Activated T-helper 1 cell treated with Interleukin-2 at 50 U/mL for 16 hours (primary cell): ENCODE data around the gene DNM3.

Experiments used
- DNase-seq: peaks from one replicate; pipeline ENCODE4 v3.0.0-alpha.2; 2020; ENCODE audit warnings: low read depth

DNM3 gene

DNA sequence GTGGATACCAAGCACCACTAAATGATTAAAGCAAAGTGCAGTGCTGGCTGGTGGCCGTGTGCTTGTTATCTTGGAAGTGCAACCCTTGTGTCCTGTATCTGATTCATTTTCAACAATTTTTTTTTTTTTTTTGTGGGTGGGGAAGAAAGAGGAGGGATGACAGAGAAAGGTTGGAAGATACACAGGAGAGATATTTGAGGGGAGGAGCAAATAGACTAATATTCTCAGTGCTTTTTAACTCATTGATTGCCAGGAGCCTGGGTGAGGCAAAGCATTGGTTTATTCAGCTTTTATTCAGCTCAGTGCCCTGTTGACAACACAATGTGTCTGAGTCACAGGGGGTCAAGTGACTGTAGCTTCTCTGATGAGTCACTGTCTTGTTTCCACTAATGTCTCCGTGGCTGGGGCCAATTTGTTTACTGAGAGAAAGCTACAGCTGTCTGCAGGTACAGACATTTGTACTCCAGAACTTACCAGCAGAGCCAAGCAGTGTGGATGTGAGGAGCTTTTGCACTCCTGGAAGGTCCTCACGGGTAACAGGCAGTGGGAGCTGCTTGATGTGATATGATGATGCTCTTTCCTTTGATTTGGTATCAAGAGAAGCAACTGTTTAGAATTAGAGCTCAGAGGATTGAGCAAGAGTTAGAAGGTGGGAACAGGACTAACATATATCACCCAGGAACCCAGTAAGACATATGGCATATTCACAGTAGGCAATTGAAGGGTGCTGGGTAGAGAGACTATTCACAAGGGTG lies 23.6 kb upstream of the DNM3 start:
- DNase-seq: no peak

DNA sequence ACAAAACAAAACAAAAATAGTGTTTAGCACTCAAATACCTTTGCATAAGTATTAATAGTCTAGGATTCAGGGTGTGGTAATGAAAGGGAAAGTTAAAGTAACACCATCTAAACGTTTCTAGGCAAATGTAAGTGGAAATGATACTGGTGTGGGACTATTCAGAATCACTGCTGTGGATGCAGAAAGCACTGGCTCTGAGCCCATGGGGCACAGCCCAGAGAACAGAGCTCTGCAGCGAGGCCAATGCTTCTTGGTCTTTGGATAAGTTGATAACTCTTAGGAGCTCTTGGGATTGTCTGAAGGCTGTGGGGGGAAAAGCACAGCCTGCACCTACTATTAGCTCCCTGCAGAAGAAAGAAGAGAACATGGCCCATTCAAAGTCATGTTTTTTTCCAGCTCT lies 21.4 kb upstream of the DNM3 start:
- no peak for DNase-seq

DNA sequence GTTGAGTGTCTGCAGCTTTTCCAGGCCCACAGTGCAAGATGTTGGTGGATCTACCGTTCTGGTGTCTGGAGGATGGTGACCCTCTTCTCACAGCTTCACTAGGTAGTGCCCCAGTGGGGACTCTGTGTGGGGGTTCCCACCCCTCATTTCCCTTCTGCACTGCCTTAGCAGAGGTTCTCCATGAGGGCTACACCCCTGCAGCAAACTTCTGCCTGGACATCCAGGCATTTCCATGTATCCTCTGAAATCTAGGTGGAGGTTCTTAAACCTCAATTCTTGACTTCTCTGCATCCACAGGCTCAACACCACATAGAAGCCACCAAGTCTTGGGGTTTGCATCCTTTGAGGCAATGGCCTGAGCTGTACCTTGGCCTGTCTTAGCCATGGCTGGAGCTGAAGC lies 14.3 kb upstream of the DNM3 start:
- DNase-seq: no peak

DNA sequence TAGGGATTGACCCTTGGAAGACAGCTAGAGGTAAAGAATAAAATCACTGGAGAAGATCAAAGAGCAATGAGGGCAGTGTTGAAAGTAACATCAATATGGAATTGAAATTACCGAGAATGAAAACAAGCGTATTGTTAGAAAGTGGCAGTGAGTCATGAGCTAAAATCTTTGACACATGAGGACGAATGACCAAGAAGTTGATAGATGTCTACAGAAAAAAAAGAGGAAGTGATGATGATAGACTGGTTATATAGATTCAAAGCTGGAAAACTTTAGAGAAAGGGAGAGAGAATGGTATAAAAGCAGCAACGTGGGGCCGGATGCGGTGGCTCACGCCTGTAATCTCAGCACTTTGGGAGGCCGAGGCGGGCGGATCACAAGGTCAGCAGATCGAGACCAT lies 12.5 kb upstream of the DNM3 start:
- DNase-seq: no peak

DNA sequence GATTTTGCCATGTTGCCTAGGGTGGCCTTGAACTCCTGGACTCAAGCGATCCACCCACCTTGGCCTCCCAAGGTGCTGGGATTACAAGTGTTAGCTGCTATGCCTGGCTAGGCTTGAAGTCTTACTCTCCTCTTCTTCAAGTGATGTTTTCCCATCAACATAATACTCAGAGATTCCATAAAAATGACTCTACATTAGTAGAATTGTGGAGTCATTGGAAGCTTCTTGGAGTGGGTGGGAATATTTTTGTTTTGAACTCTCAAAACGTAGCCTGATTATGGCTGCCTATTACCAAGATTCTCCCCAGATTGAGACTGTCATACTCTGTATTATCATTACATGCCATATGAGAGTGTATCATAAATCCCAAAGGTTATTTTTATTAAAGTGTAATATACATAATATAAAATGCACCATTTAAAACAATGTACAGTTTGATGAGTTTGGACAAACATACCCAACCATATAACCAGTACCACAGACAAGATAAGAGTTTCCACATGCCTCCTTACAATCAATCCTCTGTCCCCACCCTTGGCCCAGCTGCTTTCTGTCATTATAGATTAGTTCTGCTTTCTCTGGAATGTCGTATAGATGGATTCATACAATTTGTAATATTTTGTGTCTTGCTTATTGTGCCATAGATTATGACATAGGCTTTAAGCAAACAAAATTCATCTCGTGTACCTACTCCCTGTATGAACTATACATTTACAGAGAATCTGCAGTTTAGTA lies 8.0 kb upstream of the DNM3 start:
- no peak for DNase-seq

DNA sequence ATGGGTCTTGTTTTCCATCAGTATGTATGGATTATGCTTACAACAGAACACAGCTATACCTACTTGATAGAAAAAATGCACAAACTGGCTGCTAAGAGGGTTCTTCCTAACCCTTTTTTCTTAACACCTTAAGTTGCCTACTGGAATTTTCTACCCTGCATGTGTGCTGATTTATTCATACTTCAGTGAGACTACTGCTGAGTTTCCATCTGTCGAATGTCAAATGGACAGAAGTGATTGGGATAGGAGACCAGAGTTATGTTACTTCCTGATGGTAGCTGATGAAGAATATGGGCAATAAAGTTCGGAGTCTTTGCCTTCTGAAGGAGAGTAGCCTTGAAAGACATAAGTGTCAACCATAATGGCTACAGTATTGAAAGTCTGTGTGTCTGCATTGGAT lies 6.5 kb upstream of the DNM3 start:
- no peak for DNase-seq

DNA sequence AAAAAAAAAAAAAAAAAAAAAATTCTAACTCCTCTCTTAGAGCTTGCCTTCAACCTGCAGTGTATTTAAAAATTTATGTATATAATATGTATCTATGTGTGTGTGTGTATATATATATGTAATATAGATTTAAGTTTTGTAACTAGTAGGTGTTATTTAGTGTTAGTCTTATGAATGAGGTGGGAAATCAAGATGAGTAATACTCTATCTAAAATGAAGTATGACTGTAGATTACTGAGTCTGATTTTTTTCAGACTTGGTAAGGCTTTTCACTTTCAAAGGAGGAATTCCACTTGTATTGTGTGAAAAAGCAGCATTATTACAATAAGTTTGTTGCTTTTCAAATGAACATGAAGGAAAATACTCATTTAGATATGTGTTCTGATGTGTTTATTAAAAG lies 5.4 kb upstream of the DNM3 start:
- no peak for DNase-seq

DNA sequence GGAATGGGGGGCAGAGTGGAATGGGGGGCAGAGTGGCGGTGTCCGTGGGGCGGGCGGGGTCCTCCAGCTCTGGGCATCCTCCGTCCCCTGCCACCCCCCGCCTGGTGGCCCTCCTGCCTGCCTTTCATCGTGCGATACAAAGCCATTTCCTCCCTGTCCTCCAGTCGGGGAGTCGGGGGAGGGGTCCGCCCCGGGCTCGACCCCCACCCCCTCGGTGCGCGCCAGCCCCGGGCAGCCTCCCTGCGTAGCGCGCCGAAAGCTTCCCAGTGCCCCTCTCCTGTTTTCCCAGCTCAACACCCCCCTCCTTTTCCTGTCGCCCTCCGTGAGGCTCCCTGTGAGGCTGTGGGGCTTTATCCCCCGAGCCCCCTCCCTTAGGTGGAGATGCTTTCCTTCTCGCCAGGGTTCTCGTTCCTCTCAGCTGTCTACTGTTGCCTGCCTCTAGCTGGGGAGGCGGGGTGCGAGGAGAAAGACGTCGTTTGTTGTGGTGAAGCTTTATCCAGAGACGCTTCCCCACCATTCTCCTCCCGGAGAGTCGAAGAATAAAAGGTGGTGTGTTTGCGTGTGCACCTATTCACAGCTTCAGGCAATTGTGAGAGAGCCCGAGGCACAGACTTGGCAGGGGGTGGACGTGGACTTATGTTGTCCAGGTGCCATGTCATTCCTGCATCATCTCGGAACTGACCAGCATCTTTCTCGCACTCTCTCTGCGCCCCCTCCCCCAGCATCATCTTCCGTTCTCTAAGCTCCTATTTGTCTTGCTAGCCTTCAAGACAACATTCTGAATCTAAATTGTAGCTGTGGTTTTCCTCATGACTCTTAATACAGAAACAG lies 848 bp downstream of the DNM3 start:
- no peak for DNase-seq

DNA sequence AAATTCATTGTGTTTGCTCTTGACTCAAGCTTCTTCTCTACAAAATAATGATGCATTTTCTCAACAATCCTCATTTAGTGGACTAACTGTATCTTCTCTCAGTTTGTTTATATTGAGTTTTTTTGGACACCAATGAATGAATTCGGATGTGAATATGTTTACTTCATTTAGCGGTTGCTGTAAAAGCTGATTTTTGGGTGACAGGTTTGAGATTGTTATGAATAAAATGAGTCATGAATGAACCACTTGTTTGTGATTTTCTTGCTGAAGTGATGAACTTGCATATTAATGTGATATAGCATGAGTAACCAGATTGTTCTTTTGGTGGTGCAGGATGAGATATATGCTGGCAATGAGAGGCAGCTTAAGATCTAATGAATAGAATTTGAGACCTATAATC lies 3.1 kb downstream of the DNM3 start:
- DNase-seq: no peak

DNA sequence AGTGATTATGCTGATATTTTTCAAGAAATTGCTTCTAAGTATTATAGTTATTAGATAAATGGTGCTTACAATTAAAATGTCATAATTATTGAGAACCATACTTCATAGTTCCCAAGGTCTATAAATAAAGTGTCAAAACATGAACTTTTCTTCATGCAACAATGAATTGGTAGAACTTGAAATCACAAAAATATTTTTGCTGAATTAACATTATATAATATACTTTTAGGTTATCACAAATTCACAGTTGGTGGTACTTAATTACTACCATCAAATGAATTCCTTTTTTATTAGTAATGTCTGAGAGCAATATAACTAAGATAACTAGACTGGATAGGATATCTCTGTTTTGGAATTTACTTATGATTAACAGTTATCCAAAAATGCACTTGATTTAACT lies 4.7 kb downstream of the DNM3 start:
- no peak for DNase-seq

DNA sequence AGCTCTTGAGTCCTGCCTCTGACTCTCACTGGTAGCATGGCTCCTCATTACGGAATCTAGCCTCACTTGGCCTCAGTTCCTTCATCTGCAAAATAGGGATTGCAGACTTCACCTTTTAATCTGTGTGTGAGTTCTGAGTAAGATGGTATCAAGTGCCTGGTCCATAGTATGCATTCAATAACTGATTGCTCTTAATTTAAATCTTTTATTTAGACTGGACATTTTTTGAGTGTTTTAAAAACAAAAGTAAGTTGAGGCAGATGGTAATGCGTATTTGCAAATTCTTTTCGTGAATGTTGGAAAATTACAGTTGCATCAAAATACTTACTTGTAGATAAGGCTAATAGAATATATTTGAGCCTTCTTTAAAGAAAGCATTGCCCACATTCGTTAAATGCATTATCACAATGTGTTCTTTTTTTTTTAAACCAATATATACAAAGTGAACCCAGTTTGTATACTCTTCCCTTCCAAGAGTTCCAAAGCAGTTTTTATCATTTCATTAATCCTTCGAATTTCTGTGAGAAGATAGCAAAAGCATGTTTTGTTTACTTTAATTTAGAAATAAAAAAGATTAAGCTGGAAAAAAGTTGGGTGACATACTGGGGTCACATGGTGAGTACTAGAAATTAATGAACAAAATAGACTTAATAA lies 8.1 kb downstream of the DNM3 start:
- no peak for DNase-seq

DNA sequence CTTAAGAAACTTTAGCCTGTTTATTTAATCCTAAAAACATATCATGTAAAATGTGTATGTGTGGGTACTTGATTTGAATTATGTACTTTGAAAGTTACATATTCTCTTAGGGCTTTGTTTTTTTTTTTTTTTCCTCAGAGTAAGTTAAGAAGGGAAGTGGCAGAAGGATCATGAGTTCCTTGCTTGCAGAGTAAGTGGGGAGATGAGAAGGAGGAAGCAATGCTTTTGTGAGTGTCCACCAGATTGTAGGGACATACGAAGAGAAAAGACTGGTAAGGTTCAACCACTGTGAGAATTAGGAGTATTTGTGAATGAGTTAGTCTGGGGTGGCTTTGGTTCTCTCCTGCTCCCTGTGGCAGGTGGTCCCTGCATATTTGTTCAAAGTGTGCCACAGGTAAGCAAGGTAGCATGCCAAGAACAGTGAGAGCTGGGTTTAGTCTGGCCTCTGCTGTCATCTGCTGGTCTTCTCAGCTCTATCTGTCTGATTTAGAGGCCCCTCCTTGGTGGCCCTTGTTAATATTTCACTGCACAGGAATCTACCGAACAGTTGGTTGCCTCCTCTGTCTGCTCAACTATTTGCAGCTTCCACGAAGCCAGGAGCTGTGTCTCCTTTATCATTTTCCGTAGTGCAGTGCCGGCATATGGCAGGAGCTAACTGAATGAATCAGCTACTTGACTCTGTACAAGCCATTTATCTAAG lies 9.5 kb downstream of the DNM3 start:
- no peak for DNase-seq

DNA sequence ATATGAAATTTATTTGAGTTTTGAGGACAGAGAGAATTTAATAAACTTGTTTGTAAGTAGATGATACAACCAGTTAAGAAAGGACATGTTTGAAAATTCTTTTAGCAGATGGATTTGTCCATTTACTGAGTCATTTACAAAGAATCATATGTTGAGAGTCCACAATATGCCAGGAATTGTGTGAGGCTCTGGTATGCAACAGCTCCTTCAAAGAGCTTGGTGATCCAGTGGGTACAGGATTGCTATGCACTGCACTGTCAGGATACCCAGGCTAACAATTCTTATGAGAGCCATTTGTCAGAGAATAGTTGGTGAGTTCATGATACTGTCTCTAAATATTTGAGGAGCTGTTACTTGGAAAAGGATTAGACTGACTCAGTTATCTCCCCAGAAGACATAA lies 11.0 kb downstream of the DNM3 start:
- DNase-seq: no peak

DNA sequence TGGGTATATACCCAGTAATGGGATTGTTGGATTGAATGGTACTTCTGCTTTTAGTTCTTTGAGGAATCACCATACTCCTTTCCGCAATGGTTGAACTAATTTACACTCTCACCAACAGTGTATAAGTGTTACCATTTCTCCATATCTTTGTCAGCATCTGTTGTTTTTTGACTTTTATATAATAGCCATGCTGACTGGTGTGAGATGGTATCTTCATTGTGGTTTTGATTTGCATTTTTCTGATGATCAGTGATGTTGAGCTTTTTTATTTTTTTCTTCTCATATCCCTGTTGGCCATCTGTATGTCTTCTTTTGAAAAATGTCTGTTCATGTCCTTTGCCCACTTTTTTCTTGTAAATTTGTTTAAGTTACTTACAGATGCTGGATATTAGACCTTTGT lies 14.1 kb downstream of the DNM3 start:
- DNase-seq: no peak

DNA sequence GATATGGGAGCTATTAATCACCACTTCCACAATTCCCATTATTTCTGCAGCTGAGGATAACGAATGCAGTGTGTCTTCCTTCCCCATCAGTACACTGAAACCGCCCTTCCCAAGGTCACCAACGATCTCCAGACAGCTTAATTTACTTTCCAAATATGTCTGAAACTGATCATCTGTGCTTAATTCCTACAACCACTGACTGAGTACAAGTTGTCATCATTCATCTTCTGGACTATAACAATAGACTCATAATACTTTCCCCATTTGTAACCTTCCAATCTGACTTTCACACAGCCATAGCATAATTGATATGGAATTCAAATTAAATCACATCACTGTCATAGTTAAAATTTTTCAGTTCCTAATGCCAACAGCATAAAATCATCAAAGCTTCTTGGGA lies 17.4 kb downstream of the DNM3 start:
- DNase-seq: no peak

DNA sequence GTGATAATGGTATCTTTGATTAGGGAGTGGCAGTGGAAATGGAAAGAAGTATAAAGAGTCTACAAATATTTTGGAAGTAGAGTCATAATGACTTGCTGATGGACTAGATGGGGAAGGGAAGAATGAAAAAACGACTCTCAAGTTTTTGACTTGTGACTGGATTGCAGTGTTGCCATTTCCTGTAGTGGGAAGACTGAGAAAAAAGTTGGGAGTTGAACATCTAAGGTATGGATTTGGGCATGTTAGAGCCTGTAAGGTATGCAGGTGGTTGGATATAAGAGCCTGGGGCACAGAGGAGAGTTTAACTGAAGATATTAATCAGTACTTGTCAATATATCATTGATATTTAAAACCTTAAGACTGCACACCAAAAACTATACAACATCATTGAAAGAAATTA lies 19.4 kb downstream of the DNM3 start:
- no peak for DNase-seq

DNA sequence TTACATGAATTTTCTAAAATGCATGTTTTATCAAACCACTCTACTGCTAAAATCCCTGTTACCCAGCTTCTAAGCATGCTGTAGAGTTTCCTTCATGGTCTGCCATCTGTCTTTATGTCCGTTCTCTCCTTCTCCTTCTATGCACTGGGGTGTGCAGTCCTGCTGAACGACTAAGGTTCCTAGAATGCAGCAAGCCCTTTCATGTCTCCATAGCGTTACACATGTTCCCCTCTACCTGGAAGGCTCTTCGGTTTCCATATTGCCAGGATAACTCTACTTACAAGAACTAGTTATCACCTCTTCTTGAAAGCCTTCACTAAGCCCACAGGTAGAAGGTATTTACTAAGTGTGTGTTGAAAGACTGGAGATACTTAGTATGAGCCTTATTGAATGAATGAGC lies 22.2 kb downstream of the DNM3 start:
- DNase-seq: no peak

DNA sequence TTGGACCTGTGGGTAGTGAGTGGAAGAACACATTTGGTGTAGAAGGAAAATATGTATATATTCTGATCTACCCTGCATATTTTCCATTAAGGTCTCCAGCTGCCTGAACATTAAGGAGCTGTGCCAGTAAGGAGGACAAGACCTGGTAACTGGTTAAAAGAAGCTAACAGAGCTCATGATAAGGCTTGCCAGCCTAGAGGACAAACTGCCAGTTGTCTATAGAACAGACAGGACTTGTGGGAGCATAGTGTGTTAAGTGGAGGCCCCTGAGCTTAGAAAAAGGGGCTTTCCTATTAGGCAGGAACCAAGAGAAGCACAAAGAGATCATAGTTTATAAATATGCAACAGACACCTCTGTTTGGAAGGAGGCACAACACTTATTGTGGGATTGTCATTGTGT lies 23.0 kb downstream of the DNM3 start:
- DNase-seq: no peak

DNA sequence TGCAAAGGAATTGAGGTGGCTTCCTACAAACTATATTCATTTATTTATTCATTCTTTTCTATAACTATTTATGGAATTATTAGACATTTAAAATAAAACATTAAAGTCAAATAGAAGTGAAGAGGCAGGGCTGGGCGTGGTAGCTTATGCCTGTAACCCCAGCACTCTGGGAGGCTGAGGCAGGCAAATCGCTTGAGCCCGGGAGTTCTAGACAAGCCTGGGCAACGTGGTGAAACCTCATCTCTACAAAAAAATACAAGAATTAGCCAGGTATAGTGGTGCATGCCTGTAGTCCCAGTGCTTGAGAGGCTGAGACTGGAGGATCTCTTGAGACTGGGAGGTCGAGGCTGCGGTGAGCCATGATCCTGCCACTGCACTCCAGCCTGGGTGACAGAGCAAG lies 23.8 kb downstream of the DNM3 start:
- DNase-seq: no peak

DNA sequence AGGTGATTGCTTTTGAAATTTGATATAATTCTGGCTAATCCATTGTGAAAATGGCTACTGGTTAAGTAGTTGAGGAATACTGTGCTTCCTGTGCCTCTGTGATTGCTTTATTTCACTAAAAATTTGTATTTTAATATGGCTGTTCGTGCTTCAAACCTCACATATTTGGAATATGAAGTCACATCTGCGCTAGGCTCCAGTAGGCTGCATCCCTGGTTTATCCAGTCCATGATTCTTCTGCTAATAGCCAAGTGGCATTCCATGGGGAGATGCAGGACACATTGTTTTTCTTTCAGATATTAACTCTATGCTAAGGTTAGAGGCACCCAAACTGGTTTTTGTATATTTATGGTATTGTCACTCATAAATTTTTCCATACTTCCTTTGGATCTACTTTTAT lies 25.9 kb downstream of the DNM3 start:
- DNase-seq: no peak

DNA sequence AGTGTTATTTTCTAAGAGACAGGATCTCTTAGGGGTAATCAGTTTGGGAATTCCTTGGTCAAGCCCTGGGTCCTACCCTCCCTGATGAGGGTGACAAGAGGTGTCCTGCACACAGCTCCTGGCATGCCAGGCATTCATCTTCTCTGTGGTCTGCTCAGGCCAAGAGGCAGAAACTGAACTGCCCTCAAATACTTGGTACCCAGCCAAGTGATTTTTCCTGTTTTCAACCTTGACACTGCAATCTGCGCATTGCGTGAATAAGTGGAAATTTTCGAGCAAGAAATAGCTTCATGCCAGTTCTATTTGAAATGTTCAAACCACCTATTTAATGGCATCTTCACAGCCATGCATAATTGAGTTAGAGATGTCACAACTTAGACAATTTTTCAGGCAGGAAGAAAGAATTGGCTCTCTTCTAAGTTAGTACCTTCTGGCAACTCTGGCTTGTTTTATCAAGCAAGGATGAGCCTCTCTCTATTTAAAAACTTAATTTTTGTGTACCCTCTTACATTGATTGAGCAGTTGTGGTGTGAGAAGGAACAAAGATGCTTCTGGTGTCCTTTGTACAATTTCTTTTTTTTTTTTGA lies 27.0 kb downstream of the DNM3 start:
- DNase-seq: no peak

DNA sequence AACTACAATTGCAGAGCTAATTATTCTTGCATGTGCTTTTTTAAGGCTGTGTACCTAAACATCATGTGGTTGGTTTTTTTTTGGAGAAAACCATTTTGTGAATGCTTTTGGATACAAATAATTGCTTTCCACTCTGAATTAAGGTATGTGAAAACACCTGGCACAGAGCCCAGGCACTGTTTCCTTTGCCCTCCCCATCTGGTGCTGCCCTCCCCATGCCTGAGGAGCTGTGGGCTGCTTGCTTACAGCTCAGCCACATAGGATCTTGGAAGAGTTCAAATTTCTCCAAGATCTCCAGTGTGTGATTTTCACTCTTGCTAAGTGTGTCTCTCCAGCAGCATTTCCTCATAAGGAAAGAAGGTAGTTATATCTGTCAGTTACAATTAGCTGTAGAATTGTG lies 27.8 kb downstream of the DNM3 start:
- no peak for DNase-seq
